ENCODE measurements around the gene RAVER2.

DNA sequence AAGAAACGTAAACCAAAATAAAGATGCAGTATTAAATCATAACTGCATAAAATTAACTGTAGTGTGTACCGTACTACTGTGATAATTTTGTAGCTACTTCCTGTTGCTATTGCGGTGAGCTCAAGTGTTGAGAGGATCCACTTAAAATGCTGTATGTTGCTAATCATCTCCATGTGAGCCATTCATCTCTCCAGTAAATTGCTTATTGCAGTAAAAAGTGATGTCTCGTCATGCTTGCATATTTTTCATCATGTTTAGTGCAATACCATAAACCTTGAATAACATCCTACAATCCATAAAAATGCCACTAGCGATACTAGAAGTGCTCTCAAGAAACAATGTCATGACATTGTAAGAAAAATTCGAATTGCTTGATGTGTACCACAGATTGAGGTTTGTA is 66.3 kb downstream of the RAVER2 start:
- TF ChIP-seq POLR2A (IDR thresholded peaks at IDR 0.05; ENCODE audit: low read depth, low read length) (no peak), MYC (IDR thresholded peaks at IDR 0.05; ENCODE audit: low read depth, low read length) (no peak), EZH2 (IDR thresholded peaks at IDR 0.05; ENCODE audit: borderline replicate concordance, low read depth, low read length, severe bottlenecking) (no peak), POLR2AphosphoS5 (IDR thresholded peaks at IDR 0.05; ENCODE audit: insufficient read depth, low read depth, low read length) (no peak), MAX (IDR thresholded peaks at IDR 0.05; ENCODE audit: insufficient read depth, insufficient read length) (no peak), JUN (IDR thresholded peaks at IDR 0.05; ENCODE audit: borderline replicate concordance, insufficient read depth, insufficient read length, low read depth) (no peak)
- TF ChIP-seq, protein P1, sequence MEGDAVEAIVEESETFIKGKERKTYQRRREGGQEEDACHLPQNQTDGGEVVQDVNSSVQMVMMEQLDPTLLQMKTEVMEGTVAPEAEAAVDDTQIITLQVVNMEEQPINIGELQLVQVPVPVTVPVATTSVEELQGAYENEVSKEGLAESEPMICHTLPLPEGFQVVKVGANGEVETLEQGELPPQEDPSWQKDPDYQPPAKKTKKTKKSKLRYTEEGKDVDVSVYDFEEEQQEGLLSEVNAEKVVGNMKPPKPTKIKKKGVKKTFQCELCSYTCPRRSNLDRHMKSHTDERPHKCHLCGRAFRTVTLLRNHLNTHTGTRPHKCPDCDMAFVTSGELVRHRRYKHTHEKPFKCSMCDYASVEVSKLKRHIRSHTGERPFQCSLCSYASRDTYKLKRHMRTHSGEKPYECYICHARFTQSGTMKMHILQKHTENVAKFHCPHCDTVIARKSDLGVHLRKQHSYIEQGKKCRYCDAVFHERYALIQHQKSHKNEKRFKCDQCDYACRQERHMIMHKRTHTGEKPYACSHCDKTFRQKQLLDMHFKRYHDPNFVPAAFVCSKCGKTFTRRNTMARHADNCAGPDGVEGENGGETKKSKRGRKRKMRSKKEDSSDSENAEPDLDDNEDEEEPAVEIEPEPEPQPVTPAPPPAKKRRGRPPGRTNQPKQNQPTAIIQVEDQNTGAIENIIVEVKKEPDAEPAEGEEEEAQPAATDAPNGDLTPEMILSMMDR (IDR thresholded peaks at IDR 0.05; ENCODE audit: extremely low read depth in 1 of 2, insufficient read depth in 1 of 2, low read depth in 1 of 2, low read length in 2 of 2) = no peak
